H1 (cell line): Measurements from ENCODE around the gene RIPOR1. TPM values are rescaled to one million over a fixed set of nuclear protein-coding genes. Genes with fewer than 3 reads are reported as not detected.

ENCODE experiments used
- CTCF ChIA-PET: fragments of 300-600 bp; sonication (Branson Sonifier 250); formaldehyde crosslinking; loops from one replicate; lab custom pipeline; 2021; ENCODE audit not compliant: partially characterized antibody; lab: Charles Lee
- POLR2A ChIA-PET: fragments of 300-600 bp; sonication (Branson Sonifier 250); formaldehyde crosslinking; loops from one replicate; lab custom pipeline; 2021; ENCODE audit warnings: inconsistent platforms; ENCODE audit not compliant: partially characterized antibody; lab: Charles Lee
- DNase-seq, 2 experiments: peaks; one replicate each; pipeline versions ENCODE4 v3.0.0 to v3.0.0-alpha.2; 2010 to 2022; ENCODE audit warnings: low spot score in 2 of 2, low read depth in 1 of 2, mixed read lengths in 1 of 2
- FAIRE-seq: peaks from 2 replicates; lab custom pipeline; 2011; peaks lifted over from hg19 to GRCh38; lab: Jason Lieb, UNC
- H2AFZ ChIP-seq: 2 replicates; pipeline ENCODE4 v1.8.1; 2012; ENCODE audit warnings: low read length, inconsistent platforms
- H2AK5ac ChIP-seq: 2 replicates; pipeline ENCODE4 v1.6.1; 2013; ENCODE audit warnings: low read depth, low read length
- H2BK120ac ChIP-seq: replicated peaks from 2 replicates; pipeline ENCODE3; 2013; ENCODE audit warnings: low read depth, low read length, inconsistent platforms
- H2BK12ac ChIP-seq: 2 replicates; pipeline ENCODE4 v1.6.1; 2013; ENCODE audit warnings: low read depth, low read length
- H2BK15ac ChIP-seq: 2 replicates; pipeline ENCODE4 v1.6.1; 2013; ENCODE audit warnings: low read length
- H2BK20ac ChIP-seq: 2 replicates; pipeline ENCODE4 v1.6.1; 2013; ENCODE audit warnings: low read length
- H2BK5ac ChIP-seq: 2 replicates; pipeline ENCODE4 v1.6.1; 2013; ENCODE audit warnings: low read depth, low read length
- H3K14ac ChIP-seq: 2 replicates; pipeline ENCODE4 v1.6.1; 2013; ENCODE audit warnings: inconsistent platforms; ENCODE audit not compliant: insufficient read length
- H3K18ac ChIP-seq: 2 replicates; pipeline ENCODE4 v1.6.1; 2013; ENCODE audit warnings: low read length; ENCODE audit errors: extremely low read depth
- H3K23ac ChIP-seq: 2 replicates; pipeline ENCODE4 v1.6.1; 2013; ENCODE audit warnings: inconsistent platforms; ENCODE audit not compliant: insufficient read length
- H3K23me2 ChIP-seq: 2 replicates; pipeline ENCODE4 v1.6.1; 2013; ENCODE audit warnings: low read depth, low read length
- H3K27ac ChIP-seq: 2 replicates; pipeline ENCODE4 v1.6.1; 2011; ENCODE audit warnings: low read depth, low read length, inconsistent platforms
- H3K27me3 ChIP-seq, 4 experiments: replicated peaks in 1 of 4; 1 replicate in 1 of 4; 2 replicates in 3 of 4; pipeline versions ENCODE4 v1.6.1 to v1.8.1; 2011 to 2013; ENCODE audit warnings: low read length in 3 of 4, mild to moderate bottlenecking in 3 of 4, inconsistent platforms in 2 of 4, mixed read lengths in 2 of 4, moderate library complexity in 1 of 4; ENCODE audit not compliant: control insufficient read depth in 3 of 4, insufficient read depth in 3 of 4; ENCODE audit errors: extremely low read depth in 1 of 4
- H3K36me3 ChIP-seq, 4 experiments: 2 replicates each; pipeline versions ENCODE4 v1.6.1 to v1.8.1; 2011 to 2013; ENCODE audit warnings: mild to moderate bottlenecking in 4 of 4, low read length in 3 of 4, moderate library complexity in 2 of 4, control low read depth in 1 of 4, inconsistent platforms in 1 of 4; ENCODE audit not compliant: insufficient read depth in 4 of 4, control insufficient read depth in 2 of 4
- H3K4ac ChIP-seq: replicated peaks from 2 replicates; pipeline ENCODE3; 2013; ENCODE audit warnings: low read length, low read depth, mixed read lengths, inconsistent platforms; ENCODE audit not compliant: insufficient read length
- H3K4me1 ChIP-seq, 4 experiments: replicated peaks in 1 of 4; 1 replicate in 1 of 4; 2 replicates in 3 of 4; pipeline versions ENCODE4 v1.6.1 to v1.8.1; 2011 to 2013; ENCODE audit warnings: low read length in 3 of 4, inconsistent platforms in 2 of 4, mixed read lengths in 1 of 4; ENCODE audit not compliant: insufficient read depth in 4 of 4, control insufficient read depth in 3 of 4
- H3K4me2 ChIP-seq, 2 experiments: 2 replicates each; pipeline versions ENCODE4 v1.6.1 to v1.8.1; 2011 to 2013; ENCODE audit warnings: low read depth in 2 of 2, low read length in 2 of 2, control low read depth in 1 of 2, inconsistent platforms in 1 of 2, mild to moderate bottlenecking in 1 of 2; ENCODE audit not compliant: insufficient read depth in 1 of 2
- H3K4me3 ChIP-seq, 4 experiments: fragments of 200-600, 300-600 bp in 1 of 4; sonication (generic), shearing (Covaris generic), sonication (Bioruptor Twin) in 1 of 4; 2 replicates each; pipeline versions ENCODE4 v1.5.1 to v1.8.1; 2011 to 2016; ENCODE audit warnings: low read length in 4 of 4, low read depth in 3 of 4, control low read depth in 2 of 4, inconsistent platforms in 2 of 4, mild to moderate bottlenecking in 2 of 4, mixed read lengths in 1 of 4, moderate library complexity in 1 of 4; ENCODE audit not compliant: insufficient read depth in 2 of 4; ENCODE audit errors: extremely low read depth in 1 of 4
- H3K56ac ChIP-seq: replicated peaks from 2 replicates; pipeline ENCODE3; 2013; ENCODE audit warnings: low read depth, mild to moderate bottlenecking, mixed read lengths, low read length, inconsistent platforms; ENCODE audit not compliant: insufficient read length
- H3K79me1 ChIP-seq: 2 replicates; pipeline ENCODE4 v1.6.1; 2013; ENCODE audit warnings: low read depth, low read length, control low read depth
- H3K79me2 ChIP-seq, 2 experiments: 2 replicates each; pipeline versions ENCODE4 v1.6.1 to v1.8.1; 2012 to 2013; ENCODE audit warnings: low read length in 2 of 2, mild to moderate bottlenecking in 2 of 2, inconsistent platforms in 1 of 2; ENCODE audit not compliant: insufficient read depth in 2 of 2, control insufficient read depth in 1 of 2
- H3K9ac ChIP-seq, 4 experiments: replicated peaks in 1 of 4; 1 replicate in 1 of 4; 2 replicates in 3 of 4; pipeline versions ENCODE4 v1.6.1 to v1.8.1; 2011 to 2013; ENCODE audit warnings: low read depth in 3 of 4, low read length in 3 of 4, control low read depth in 2 of 4, mild to moderate bottlenecking in 2 of 4, moderate library complexity in 2 of 4, inconsistent platforms in 1 of 4; ENCODE audit errors: extremely low read depth in 1 of 4
- H3K9me3 ChIP-seq, 2 experiments: 2 replicates each; pipeline versions ENCODE4 v1.6.1 to v1.8.1; 2012 to 2013; ENCODE audit warnings: mild to moderate bottlenecking in 2 of 2, moderate library complexity in 2 of 2, control low read depth in 1 of 2, inconsistent platforms in 1 of 2, low read depth in 1 of 2, low read length in 1 of 2, mixed read lengths in 1 of 2; ENCODE audit not compliant: insufficient read depth in 2 of 2
- H4K20me1 ChIP-seq, 2 experiments: replicated peaks in 1 of 2; 2 replicates each; pipeline versions ENCODE3 to v1.8.1; 2011 to 2013; ENCODE audit warnings: inconsistent platforms in 2 of 2, low read length in 2 of 2, mild to moderate bottlenecking in 1 of 2; ENCODE audit not compliant: insufficient read depth in 2 of 2, control insufficient read depth in 1 of 2
- H4K5ac ChIP-seq: 2 replicates; pipeline ENCODE4 v1.6.1; 2013; ENCODE audit warnings: low read length, low read depth, mixed read lengths, inconsistent platforms; ENCODE audit not compliant: insufficient read length
- H4K8ac ChIP-seq: 2 replicates; pipeline ENCODE4 v1.8.0; 2013; ENCODE audit warnings: mild to moderate bottlenecking, moderate library complexity, low read length, inconsistent platforms; ENCODE audit not compliant: insufficient read depth; ENCODE audit errors: extremely low read depth
- H4K91ac ChIP-seq: replicated peaks from 2 replicates; pipeline ENCODE3; 2013; ENCODE audit warnings: low read length, mixed read lengths, inconsistent platforms; ENCODE audit not compliant: insufficient read length
- CHD1 ChIP-seq: IDR thresholded peaks from 2 replicates; pipeline ENCODE4 v1.6.1; 2012; ENCODE audit warnings: low read depth, low read length, improper control_type of control experiment
- CHD2 ChIP-seq: IDR thresholded peaks from 2 replicates; pipeline ENCODE4 v1.6.1; 2012; ENCODE audit warnings: low read length, improper control_type of control experiment
- EP300 ChIP-seq, 2 experiments: IDR thresholded peaks; 1 replicate in 1 of 2; 2 replicates in 1 of 2; pipeline ENCODE4 v1.6.1; 2011 to 2012; ENCODE audit warnings: low read depth in 2 of 2, low read length in 2 of 2, mild to moderate bottlenecking in 2 of 2, borderline replicate concordance in 1 of 2, inconsistent platforms in 1 of 2, moderate library complexity in 1 of 2
- NANOG ChIP-seq: IDR thresholded peaks from 2 replicates; pipeline ENCODE4 v1.6.1; 2011; ENCODE audit warnings: low read length, low read depth, mild to moderate bottlenecking, inconsistent platforms; ENCODE audit not compliant: insufficient read depth, poor library complexity, severe bottlenecking
- NRF1 ChIP-seq: IDR thresholded peaks from 2 replicates; pipeline ENCODE4 v1.6.1; 2011; ENCODE audit warnings: mild to moderate bottlenecking, low read depth, low read length, improper control_type of control experiment
- SAP30 ChIP-seq: fragments of 300-600 bp; sonication (generic); IDR thresholded peaks from 2 replicates; pipeline ENCODE4 v1.7.1; 2012; ENCODE audit warnings: low read length, moderate library complexity, mild to moderate bottlenecking, inconsistent platforms; ENCODE audit not compliant: insufficient read depth, insufficient replicate concordance
- SIN3A ChIP-seq, 2 experiments: IDR thresholded peaks in 1 of 2; conservative IDR thresholded peaks in 1 of 2; 2 replicates each; pipeline ENCODE4 v1.6.1; 2011 to 2012; ENCODE audit warnings: low read length in 2 of 2, improper control_type of control experiment in 1 of 2, low read depth in 1 of 2, mild to moderate bottlenecking in 1 of 2
- SP2 ChIP-seq: IDR thresholded peaks from 2 replicates; pipeline ENCODE4 v1.6.1; 2012; ENCODE audit warnings: mild to moderate bottlenecking, low read length, inconsistent platforms
- TBP ChIP-seq: IDR thresholded peaks from 2 replicates; pipeline ENCODE4 v1.6.1; 2011; ENCODE audit warnings: low read depth, low read length, improper control_type of control experiment
- WGBS, 2 experiments: shearing (Covaris generic) in 1 of 2; methylation state at CpG; one replicate each; pipeline versions ENCODE4 v1.1.6 to v1.1.7; 2013 to 2015; ENCODE audit warnings: low lambda C conversion rate in 2 of 2, mixed read lengths in 2 of 2, inconsistent platforms in 1 of 2, low coverage in 1 of 2, missing lambda C conversion rate in 1 of 2; ENCODE audit not compliant: insufficient replicate concordance in 2 of 2, insufficient coverage in 1 of 2, insufficient read length in 1 of 2; ENCODE audit errors: extremely low coverage in 1 of 2, missing lambda C conversion rate in 1 of 2; 5-methylcytosine and 5-hydroxymethylcytosine counted together
- polyA plus RNA-seq, 7 experiments: library from polyadenylated mRNA; depleted of rRNA in 3 of 7; stranded (reverse) in 5 of 7; unstranded in 2 of 7; fragments of >200 nt in 5 of 7; fragments of 200-250 nt in 2 of 7; gene quantifications; 1 replicate in 5 of 7; 2 replicates in 1 of 7; 4 replicates in 1 of 7; pipeline versions ENCODE4 v1.2.1 to v1.2.3, GENCODE V29; 2011 to 2013; ENCODE audit warnings: missing spikeins in 2 of 7, mixed read lengths in 2 of 7
- total RNA-seq: library from RNA; stranded (reverse); fragmentation: NEBNext Ultra II Directional; extraction: Animal tissue kit (Norgen Biotek cat#: 25700); gene quantifications from 2 replicates; pipeline ENCODE4 v1.2.1, GENCODE V29; 2021
- TF ChIP-seq, protein P1 (sequence below): IDR thresholded peaks from 2 replicates; pipeline ENCODE4 v1.6.1; 2012; ENCODE audit warnings: low read length, inconsistent platforms
- TF ChIP-seq, protein P2 (sequence below): IDR thresholded peaks from 2 replicates; pipeline ENCODE4 v1.6.1; 2012; ENCODE audit warnings: inconsistent platforms

RIPOR1 gene
- total and polyA plus RNA-seq, 2 of the 8 experiments (the other 6 are each of a cell fraction or from before 2014, with no cell fraction given) = 2.7 to 10.1 TPM

DNA sequence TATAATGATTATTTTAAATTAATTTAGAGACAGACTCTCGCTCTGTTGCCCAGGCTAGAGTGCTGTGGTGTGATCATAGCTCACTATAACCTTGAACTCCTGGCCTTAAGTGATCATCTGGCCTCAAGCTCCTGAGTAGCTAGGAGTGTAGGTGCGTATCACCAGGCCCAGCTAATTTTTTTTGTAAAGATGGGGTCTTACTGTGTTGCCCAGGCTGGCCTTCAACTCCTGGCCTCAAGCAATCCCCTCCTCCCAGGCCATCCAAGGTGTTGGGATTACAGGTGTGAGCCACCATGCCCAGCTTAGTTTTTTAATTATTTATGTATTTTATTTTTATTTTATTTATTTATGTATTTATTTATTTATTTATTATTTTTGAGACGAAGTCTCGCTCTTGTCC is 51.6 kb downstream of the RIPOR1 start:
- DNase-seq = no peak
- H4K20me1 ChIP-seq = no peaks in the 10 kb centered on the region
- no peak overlapping the region for H3K14ac ChIP-seq
- no peak overlapping the region for H4K5ac ChIP-seq
- H3K9me3 ChIP-seq = no peaks in the 10 kb centered on the region
- no peak overlapping the region for H3K9ac ChIP-seq
- no peak overlapping the region for H2BK20ac ChIP-seq
- H2BK5ac ChIP-seq = no peak overlapping the region
- H3K56ac ChIP-seq = no peak overlapping the region
- H4K8ac ChIP-seq = no peak overlapping the region
- no peak for FAIRE-seq
- H3K4me3 ChIP-seq = no peak overlapping the region
- no peak overlapping the region for H3K4me2 ChIP-seq
- H3K4me1 ChIP-seq = no peaks in the 10 kb centered on the region
- peaks cover 0 to 54% of the 10 kb centered on the region in 2 experiments; a peak in 3 of 4 replicates for H3K79me2 ChIP-seq
- no peak overlapping the region for H2BK12ac ChIP-seq
- no peak overlapping the region for H3K27ac ChIP-seq
- H3K79me1 ChIP-seq = peaks cover 7% of the 10 kb centered on the region; the same call in 1 of the 2 replicates
- H3K23ac ChIP-seq = no peak overlapping the region
- H3K27me3 ChIP-seq = no peaks in the 10 kb centered on the region
- no peak overlapping the region for H2BK15ac ChIP-seq
- H3K36me3 ChIP-seq = peaks cover 0 to 9% (median 2%) of the 10 kb centered on the region in 4 experiments; a peak in 1 of 8 replicates
- no peak overlapping the region for H4K91ac ChIP-seq
- WGBS, 2 experiments = 98% methylated on average over 4 of the region's 4 CpGs; no CpG with 5 or more reads in 1 of the 2 experiments
- H3K18ac ChIP-seq = no peak overlapping the region
- ChIA-PET CTCF (interaction anchor here (0.8 to 2.0 kb wide), 5 partner anchors 10 to 201 kb away, joined by 3 to 7 read pairs (median 4); partner anchors contain the start of gene CTCF), POLR2A (interaction anchor here (0.6 kb wide), 2 partner anchors 10 to 11 kb away, joined by 3 to 6 read pairs; no protein-coding TSS in a partner anchor)
- H2BK120ac ChIP-seq = no peak overlapping the region
- no peak overlapping the region for H3K4ac ChIP-seq
- H2AFZ ChIP-seq = no peak overlapping the region
- no peaks in the 10 kb centered on the region for H3K23me2 ChIP-seq
- H2AK5ac ChIP-seq = no peak overlapping the region
- TF ChIP-seq NRF1 (no peak), TBP (no peak), CHD2 (no peak), SP2 (no peak), EP300 (IDR thresholded peaks at IDR 0.05; ENCODE audit: borderline replicate concordance in 1 of 2, low read depth in 2 of 2, low read length in 2 of 2) (no peak), SIN3A (conservative IDR thresholded peaks at IDR 0.05 in 1 of 2, IDR thresholded peaks at IDR 0.05 in 1 of 2; ENCODE audit: low read depth in 1 of 2, low read length in 2 of 2) (no peak), NANOG (no peak), CHD1 (no peak), SAP30 (no peak)
- TF ChIP-seq, protein P1, sequence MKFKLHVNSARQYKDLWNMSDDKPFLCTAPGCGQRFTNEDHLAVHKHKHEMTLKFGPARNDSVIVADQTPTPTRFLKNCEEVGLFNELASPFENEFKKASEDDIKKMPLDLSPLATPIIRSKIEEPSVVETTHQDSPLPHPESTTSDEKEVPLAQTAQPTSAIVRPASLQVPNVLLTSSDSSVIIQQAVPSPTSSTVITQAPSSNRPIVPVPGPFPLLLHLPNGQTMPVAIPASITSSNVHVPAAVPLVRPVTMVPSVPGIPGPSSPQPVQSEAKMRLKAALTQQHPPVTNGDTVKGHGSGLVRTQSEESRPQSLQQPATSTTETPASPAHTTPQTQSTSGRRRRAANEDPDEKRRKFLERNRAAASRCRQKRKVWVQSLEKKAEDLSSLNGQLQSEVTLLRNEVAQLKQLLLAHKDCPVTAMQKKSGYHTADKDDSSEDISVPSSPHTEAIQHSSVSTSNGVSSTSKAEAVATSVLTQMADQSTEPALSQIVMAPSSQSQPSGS = no peak
- TF ChIP-seq, protein P2, sequence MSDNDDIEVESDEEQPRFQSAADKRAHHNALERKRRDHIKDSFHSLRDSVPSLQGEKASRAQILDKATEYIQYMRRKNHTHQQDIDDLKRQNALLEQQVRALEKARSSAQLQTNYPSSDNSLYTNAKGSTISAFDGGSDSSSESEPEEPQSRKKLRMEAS = no peak
